GM12878 (cell line): ENCODE measurements around the gene ROM1. TPM values are rescaled to one million over a fixed set of nuclear protein-coding genes. Genes with fewer than 3 reads are reported as not detected.

Experiments
- CHD1 ChIP-seq: IDR thresholded peaks from 2 replicates; pipeline ENCODE4 v1.6.1; 2012; ENCODE audit warnings: low read depth, low read length, improper control_type of control experiment
- CHD2 ChIP-seq: IDR thresholded peaks from 2 replicates; pipeline ENCODE4 v1.6.1; 2011; ENCODE audit warnings: low read depth, low read length, improper control_type of control experiment, borderline replicate concordance
- CHD4 ChIP-seq: fragments of 200-600 bp; sonication (generic); IDR thresholded peaks from 2 replicates; pipeline ENCODE4 v1.6.1; 2016; ENCODE audit warnings: mild to moderate bottlenecking
- CREB1 ChIP-seq: IDR thresholded peaks from 2 replicates; pipeline ENCODE4 v1.6.1; 2012; ENCODE audit warnings: low read depth, mild to moderate bottlenecking, inconsistent platforms
- CREM ChIP-seq: IDR thresholded peaks from 2 replicates; pipeline ENCODE4 v1.6.1; 2014; ENCODE audit warnings: antibody characterized with exemption, low read depth
- ESRRA ChIP-seq: IDR thresholded peaks from 2 replicates; pipeline ENCODE4 v1.6.1; 2012; ENCODE audit warnings: mild to moderate bottlenecking, low read length, improper control_type of control experiment
- GATAD2B ChIP-seq: fragments of 450-650 bp; conservative IDR thresholded peaks from 2 replicates; pipeline ENCODE4 v1.6.1; 2017; ENCODE audit warnings: low read depth, mild to moderate bottlenecking, moderate library complexity
- IRF4 ChIP-seq: IDR thresholded peaks from 2 replicates; pipeline ENCODE4 v1.6.1; 2011; ENCODE audit warnings: low read depth, low read length
- NBN ChIP-seq: fragments of 450-650 bp; IDR thresholded peaks from 2 replicates; pipeline ENCODE4 v1.6.1; 2016
- NFIC ChIP-seq: IDR thresholded peaks from 2 replicates; pipeline ENCODE4 v1.6.1; 2012; ENCODE audit warnings: low read depth, mild to moderate bottlenecking, inconsistent platforms, low read length, moderate library complexity
- PBX3 ChIP-seq: IDR thresholded peaks from 2 replicates; pipeline ENCODE4 v1.6.1; 2011; ENCODE audit warnings: mild to moderate bottlenecking, low read depth, low read length, moderate library complexity; ENCODE audit not compliant: insufficient replicate concordance
- POLR2AphosphoS5 ChIP-seq: IDR thresholded peaks from 2 replicates; pipeline ENCODE4 v1.6.1; 2011; ENCODE audit warnings: mild to moderate bottlenecking, low read length, inconsistent platforms
- REST ChIP-seq: IDR thresholded peaks from 2 replicates; pipeline ENCODE4 v1.6.1; 2012; ENCODE audit warnings: mild to moderate bottlenecking, low read depth, low read length
- SIN3A ChIP-seq: IDR thresholded peaks from 2 replicates; pipeline ENCODE4 v1.6.1; 2012; ENCODE audit warnings: low read depth, low read length, improper control_type of control experiment
- SMAD5 ChIP-seq: IDR thresholded peaks from 2 replicates; pipeline ENCODE4 v1.6.1; 2016; ENCODE audit warnings: antibody characterized with exemption, low read depth
- SPI1 ChIP-seq: IDR thresholded peaks from 2 replicates; pipeline ENCODE4 v1.6.1; 2011; ENCODE audit warnings: low read depth, mild to moderate bottlenecking, low read length, moderate library complexity, borderline replicate concordance; ENCODE audit not compliant: insufficient read depth
- TBL1XR1 ChIP-seq: IDR thresholded peaks from 2 replicates; pipeline ENCODE4 v1.6.1; 2012; ENCODE audit warnings: low read depth, low read length, improper control_type of control experiment
- TCF12 ChIP-seq: IDR thresholded peaks from 2 replicates; pipeline ENCODE4 v1.6.1; 2011; ENCODE audit warnings: low read depth, mild to moderate bottlenecking, low read length
- USF1 ChIP-seq: IDR thresholded peaks from 2 replicates; pipeline ENCODE4 v1.6.1; 2011; ENCODE audit warnings: borderline replicate concordance, low read depth, mild to moderate bottlenecking, moderate library complexity, mixed read lengths, low read length; ENCODE audit not compliant: insufficient read depth; ENCODE audit errors: extremely low read length
- ZNF24 ChIP-seq: fragments of 450-650 bp; IDR thresholded peaks from 2 replicates; pipeline ENCODE4 v1.6.1; 2017; ENCODE audit warnings: antibody characterized with exemption, mild to moderate bottlenecking
- ZZZ3 ChIP-seq: IDR thresholded peaks from 2 replicates; pipeline ENCODE4 v1.6.1; 2011; ENCODE audit warnings: low read depth; ENCODE audit not compliant: control insufficient read depth, insufficient read length
- polyA plus RNA-seq, 11 experiments: library from polyadenylated mRNA; depleted of rRNA in 4 of 11; unstranded in 6 of 11; stranded (reverse) in 5 of 11; fragments of >200 nt; fragmentation: Nextera tagmentation in 4 of 11; fragmentation: Illumina TruSeq in 1 of 11; extraction: Ambion mirVana in 4 of 11; extraction: Trizol in 1 of 11; gene quantifications; 1 replicate in 1 of 11; 2 replicates in 10 of 11; pipeline versions ENCODE4 v1.2.1 to v1.2.3, GENCODE V29; 2011 to 2016; ENCODE audit warnings: inconsistent platforms in 2 of 11, missing spikeins in 2 of 11, low read depth in 1 of 11
- total RNA-seq, 4 experiments: library from RNA; depleted of rRNA in 3 of 4; stranded (reverse); fragments of >200 nt in 3 of 4; fragmentation: Illumina TruSeq in 1 of 4; extraction: Trizol in 1 of 4; gene quantifications; 2 replicates each; pipeline versions ENCODE4 v1.2.1 to v1.2.3, GENCODE V29; 2013 to 2021
- TF ChIP-seq, protein P1 (sequence below), 3 experiments: IDR thresholded peaks in 2 of 3; conservative IDR thresholded peaks in 1 of 3; 2 replicates each; pipeline ENCODE4 v1.5.1; 2011; ENCODE audit warnings: low read depth in 3 of 3, low read length in 3 of 3, mild to moderate bottlenecking in 3 of 3, control low read depth in 2 of 3, moderate library complexity in 2 of 3, inconsistent platforms in 1 of 3, mixed read lengths in 1 of 3; ENCODE audit not compliant: control insufficient read depth in 2 of 3, insufficient read depth in 1 of 3; ENCODE audit errors: extremely low read depth in 1 of 3
- TF ChIP-seq, protein P2 (sequence below): IDR thresholded peaks from 2 replicates; pipeline ENCODE4 v1.6.1; 2011; ENCODE audit warnings: low read depth, mild to moderate bottlenecking, low read length, moderate library complexity, borderline replicate concordance; ENCODE audit errors: extremely low read depth

The ROM1 gene
- total and polyA plus RNA-seq, 10 of the 15 experiments (the other 5 are each of a cell fraction or from before 2014, with no cell fraction given) = 0.42 to 3.0 (median 1.1) TPM

- TF ChIP-seq NFIC (no peak), CHD1 (no peak), NBN (peak; percentile 80; the same call in 1 of the 2 replicates), POLR2AphosphoS5 (peak; percentile 87), PBX3 (no peak), TBL1XR1 (0 out of 2 replicates have a peak, but pooled peaks have one; percentile 29), CREB1 (peak; percentile 63; the same call in 1 of the 2 replicates), TCF12 (0 out of 2 replicates have a peak, but pooled peaks have one; percentile 38), IRF4 (no peak), REST (no peak), ESRRA (no peak), GATAD2B (no peak), SMAD5 (no peak), CHD4 (no peak), SIN3A (0 out of 2 replicates have a peak, but pooled peaks have one; percentile 66), CREM (peak; percentile 54; the same call in 1 of the 2 replicates), CHD2 (peak; percentile 63; the same call in 1 of the 2 replicates), SPI1 (peak; percentile 19; the same call in 1 of the 2 replicates), ZZZ3 (no peak), USF1 (no peak), ZNF24 (no peak)
- TF ChIP-seq, protein P1, sequence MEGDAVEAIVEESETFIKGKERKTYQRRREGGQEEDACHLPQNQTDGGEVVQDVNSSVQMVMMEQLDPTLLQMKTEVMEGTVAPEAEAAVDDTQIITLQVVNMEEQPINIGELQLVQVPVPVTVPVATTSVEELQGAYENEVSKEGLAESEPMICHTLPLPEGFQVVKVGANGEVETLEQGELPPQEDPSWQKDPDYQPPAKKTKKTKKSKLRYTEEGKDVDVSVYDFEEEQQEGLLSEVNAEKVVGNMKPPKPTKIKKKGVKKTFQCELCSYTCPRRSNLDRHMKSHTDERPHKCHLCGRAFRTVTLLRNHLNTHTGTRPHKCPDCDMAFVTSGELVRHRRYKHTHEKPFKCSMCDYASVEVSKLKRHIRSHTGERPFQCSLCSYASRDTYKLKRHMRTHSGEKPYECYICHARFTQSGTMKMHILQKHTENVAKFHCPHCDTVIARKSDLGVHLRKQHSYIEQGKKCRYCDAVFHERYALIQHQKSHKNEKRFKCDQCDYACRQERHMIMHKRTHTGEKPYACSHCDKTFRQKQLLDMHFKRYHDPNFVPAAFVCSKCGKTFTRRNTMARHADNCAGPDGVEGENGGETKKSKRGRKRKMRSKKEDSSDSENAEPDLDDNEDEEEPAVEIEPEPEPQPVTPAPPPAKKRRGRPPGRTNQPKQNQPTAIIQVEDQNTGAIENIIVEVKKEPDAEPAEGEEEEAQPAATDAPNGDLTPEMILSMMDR (IDR thresholded peaks at IDR 0.05 in 2 of 3, conservative IDR thresholded peaks at IDR 0.05 in 1 of 3; ENCODE audit: control insufficient read depth in 2 of 3, extremely low read depth in 1 of 3, insufficient read depth in 1 of 3, low read depth in 3 of 3, low read length in 3 of 3) = no peak
- TF ChIP-seq, protein P2, sequence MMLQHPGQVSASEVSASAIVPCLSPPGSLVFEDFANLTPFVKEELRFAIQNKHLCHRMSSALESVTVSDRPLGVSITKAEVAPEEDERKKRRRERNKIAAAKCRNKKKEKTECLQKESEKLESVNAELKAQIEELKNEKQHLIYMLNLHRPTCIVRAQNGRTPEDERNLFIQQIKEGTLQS = no peak
These were observed 13.9 kb upstream of the ROM1 start (continued) for GRCh38 chr11:62599069-62599696.
